ENCODE measurements around the gene GNL3.

DNA sequence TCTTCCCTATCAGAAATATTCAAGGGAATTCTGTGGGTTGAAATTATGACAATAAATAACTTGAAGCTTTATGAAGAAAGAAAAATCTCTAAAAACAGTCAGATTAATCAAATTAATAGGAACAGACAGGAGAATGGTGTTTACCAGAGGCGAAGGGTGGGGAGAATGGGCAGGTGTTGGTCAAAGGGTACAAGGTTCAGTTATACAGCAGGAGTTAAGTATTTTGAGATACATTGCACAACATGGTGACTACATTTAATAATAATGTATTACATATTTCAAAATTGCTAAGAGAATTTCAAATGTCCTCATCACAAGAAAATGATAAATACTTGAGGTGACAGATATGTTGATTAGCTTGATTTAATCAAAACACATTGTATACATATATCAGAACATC lies 38.7 kb downstream of the GNL3 start:
- no peak for TF ChIP-seq POLR2A (IDR thresholded peaks at IDR 0.05; ENCODE audit: low read length)
- TF ChIP-seq GATA1 (IDR thresholded peaks at IDR 0.05; ENCODE audit: low read depth, low read length), result no peak
